ENCODE results near the gene SYTL5.

- TF ChIP-seq CTCF (IDR thresholded peaks at IDR 0.05; ENCODE audit: insufficient read depth, low read depth, low read length) (no peak), EZH2 (IDR thresholded peaks at IDR 0.05; ENCODE audit: insufficient read depth, low read length) (no peak)
Observed at GRCh38 chrX:37993837-37994619, 12.3 kb upstream of the SYTL5 start.
